Panc1 (cell line): ENCODE data around the gene AIG1.

Source experiments
- CTCF ChIP-seq: fragments of 450-650 bp; IDR thresholded peaks from 2 replicates; pipeline ENCODE4 v1.5.1; 2017; ENCODE audit warnings: mild to moderate bottlenecking
- REST ChIP-seq, 2 experiments: IDR thresholded peaks; 2 replicates each; pipeline ENCODE4 v1.6.1; 2011 to 2012; ENCODE audit warnings: low read depth in 2 of 2, control low read depth in 1 of 2, low read length in 1 of 2, mild to moderate bottlenecking in 1 of 2, moderate library complexity in 1 of 2; ENCODE audit not compliant: insufficient read depth in 1 of 2
- TCF7L2 ChIP-seq: IDR thresholded peaks from 2 replicates; pipeline ENCODE4 v1.6.1; 2011; ENCODE audit warnings: mild to moderate bottlenecking, low read depth, low read length, inconsistent platforms

GRCh38 chr6:143068001-143068400 is 7.3 kb downstream of the AIG1 start:
- TF ChIP-seq CTCF: no peak
- TF ChIP-seq TCF7L2: no peak
- no peak for TF ChIP-seq REST (IDR thresholded peaks at IDR 0.05; ENCODE audit: insufficient read depth in 1 of 2, low read depth in 2 of 2, low read length in 1 of 2)
